Measurements from ENCODE around the gene NCAM2. TPM values are rescaled to one million over a fixed set of nuclear protein-coding genes. Genes with fewer than 3 reads are reported as not detected.

The NCAM2 gene
- total RNA-seq, 1 donor from 2014 or later, result not detected

GRCh38 chr21:21064353-21064752 is 66.1 kb downstream of the NCAM2 start:
- TF ChIP-seq, protein P1, sequence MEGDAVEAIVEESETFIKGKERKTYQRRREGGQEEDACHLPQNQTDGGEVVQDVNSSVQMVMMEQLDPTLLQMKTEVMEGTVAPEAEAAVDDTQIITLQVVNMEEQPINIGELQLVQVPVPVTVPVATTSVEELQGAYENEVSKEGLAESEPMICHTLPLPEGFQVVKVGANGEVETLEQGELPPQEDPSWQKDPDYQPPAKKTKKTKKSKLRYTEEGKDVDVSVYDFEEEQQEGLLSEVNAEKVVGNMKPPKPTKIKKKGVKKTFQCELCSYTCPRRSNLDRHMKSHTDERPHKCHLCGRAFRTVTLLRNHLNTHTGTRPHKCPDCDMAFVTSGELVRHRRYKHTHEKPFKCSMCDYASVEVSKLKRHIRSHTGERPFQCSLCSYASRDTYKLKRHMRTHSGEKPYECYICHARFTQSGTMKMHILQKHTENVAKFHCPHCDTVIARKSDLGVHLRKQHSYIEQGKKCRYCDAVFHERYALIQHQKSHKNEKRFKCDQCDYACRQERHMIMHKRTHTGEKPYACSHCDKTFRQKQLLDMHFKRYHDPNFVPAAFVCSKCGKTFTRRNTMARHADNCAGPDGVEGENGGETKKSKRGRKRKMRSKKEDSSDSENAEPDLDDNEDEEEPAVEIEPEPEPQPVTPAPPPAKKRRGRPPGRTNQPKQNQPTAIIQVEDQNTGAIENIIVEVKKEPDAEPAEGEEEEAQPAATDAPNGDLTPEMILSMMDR (conservative IDR thresholded peaks at IDR 0.05; ENCODE audit: low read depth, low read length), result no peak
- no peak for DNase-seq (ENCODE audit: low read depth)
- no peak overlapping the region for H3K4me3 ChIP-seq (ENCODE audit: low read depth, low read length)

DNA sequence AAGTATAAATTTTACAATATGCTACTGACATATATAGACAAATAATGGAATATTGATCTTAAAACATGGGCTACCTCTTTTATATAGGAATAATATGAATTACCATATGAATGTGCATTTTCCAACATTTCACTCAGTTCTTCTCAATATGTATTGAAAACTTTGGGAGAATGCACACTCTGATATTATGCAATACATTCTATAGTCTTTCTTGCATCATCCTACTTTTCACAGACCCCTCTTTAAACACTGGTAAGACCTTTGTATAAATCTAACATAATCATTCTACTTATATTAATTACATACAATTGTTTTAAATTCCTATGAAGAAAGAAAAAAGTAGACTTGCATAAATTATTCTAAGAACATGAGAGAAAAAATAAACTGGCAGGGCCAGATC is 69.2 kb downstream of the NCAM2 start:
- DNase-seq (ENCODE audit: low read depth), result no peak
- no peak overlapping the region for H3K4me3 ChIP-seq (ENCODE audit: low read depth, low read length)
- TF ChIP-seq, protein P1 (conservative IDR thresholded peaks at IDR 0.05; ENCODE audit: low read depth, low read length), result no peak

GRCh38 chr21:21074305-21074704 is 76.1 kb downstream of the NCAM2 start:
- no peak for DNase-seq (ENCODE audit: low read depth)
- no peak overlapping the region for H3K4me3 ChIP-seq (ENCODE audit: low read depth, low read length)
- TF ChIP-seq, protein P1 (conservative IDR thresholded peaks at IDR 0.05; ENCODE audit: low read depth, low read length), result no peak

GRCh38 chr21:21076051-21076450 is 77.8 kb downstream of the NCAM2 start:
- TF ChIP-seq, protein P1 (conservative IDR thresholded peaks at IDR 0.05; ENCODE audit: low read depth, low read length), result no peak
- no peak for DNase-seq (ENCODE audit: low read depth)
- H3K4me3 ChIP-seq (ENCODE audit: low read depth, low read length), result no peak overlapping the region

DNA sequence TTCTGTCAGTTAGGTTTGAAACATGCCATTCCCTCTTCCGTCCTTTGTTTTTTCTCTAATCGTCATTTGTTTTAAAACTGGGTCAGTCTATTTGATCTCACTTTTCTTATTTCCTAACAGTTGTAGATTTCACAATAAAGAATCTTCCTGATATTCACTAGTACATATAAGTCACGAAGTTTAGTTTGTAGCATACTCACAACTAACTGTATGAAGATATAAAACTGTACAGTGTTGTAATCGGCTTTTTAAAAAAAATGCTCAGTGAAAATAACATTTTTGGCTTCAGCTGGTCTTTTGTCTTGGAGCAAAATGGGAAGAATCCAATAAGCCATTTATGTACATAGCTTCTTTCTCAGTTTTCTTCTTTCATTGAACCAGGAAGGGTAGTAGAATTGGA is 78.3 kb downstream of the NCAM2 start:
- TF ChIP-seq, protein P1 (conservative IDR thresholded peaks at IDR 0.05; ENCODE audit: low read depth, low read length), result no peak
- no peak overlapping the region for H3K4me3 ChIP-seq (ENCODE audit: low read depth, low read length)
- no peak for DNase-seq (ENCODE audit: low read depth)

DNA sequence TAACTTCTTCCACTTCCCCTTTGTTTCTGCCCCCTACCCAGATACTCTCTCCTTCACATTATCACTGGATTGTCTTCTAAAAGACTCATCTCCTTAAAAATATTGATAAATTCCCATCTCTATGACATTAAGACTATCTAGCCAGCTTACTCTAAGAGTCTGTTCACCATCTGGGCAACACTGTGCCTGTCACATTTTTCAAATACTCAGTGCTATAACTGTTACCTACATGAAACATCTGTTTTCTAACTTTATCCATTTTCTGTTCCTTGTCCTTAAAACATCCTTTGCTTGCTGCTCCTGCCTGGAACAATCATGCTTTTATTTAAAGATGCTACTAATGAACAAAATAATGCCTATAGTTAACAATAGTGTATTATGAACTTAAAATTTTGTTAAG is 81.4 kb downstream of the NCAM2 start:
- TF ChIP-seq, protein P1 (conservative IDR thresholded peaks at IDR 0.05; ENCODE audit: low read depth, low read length), result no peak
- no peak for DNase-seq (ENCODE audit: low read depth)
- no peak overlapping the region for H3K4me3 ChIP-seq (ENCODE audit: low read depth, low read length)

DNA sequence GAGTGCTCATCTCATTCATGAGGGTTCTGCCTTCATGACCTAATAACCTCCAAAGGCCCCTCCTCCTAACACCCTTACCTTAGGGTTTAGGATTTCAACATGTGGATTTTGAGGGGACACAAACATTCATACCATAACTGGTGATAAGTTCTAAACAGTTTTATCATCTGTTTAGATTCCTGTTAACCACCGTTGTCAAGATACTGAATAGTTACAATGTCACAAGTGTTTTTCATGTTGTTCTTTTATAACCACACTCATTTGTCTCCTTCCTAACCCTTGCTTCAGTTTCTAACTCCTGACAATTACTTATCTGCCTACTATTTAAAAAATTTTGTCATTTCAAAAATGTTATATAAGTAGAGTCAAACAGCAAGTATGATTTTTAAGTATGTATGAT is 86.0 kb downstream of the NCAM2 start:
- TF ChIP-seq, protein P1 (conservative IDR thresholded peaks at IDR 0.05; ENCODE audit: low read depth, low read length), result no peak
- DNase-seq (ENCODE audit: low read depth), result no peak
- no peak overlapping the region for H3K4me3 ChIP-seq (ENCODE audit: low read depth, low read length)
